ENCODE measurements around the gene GART.
A peak's percentile ranks its signal among the peaks of the same experiment; 100 is the strongest.

GART gene

DNA sequence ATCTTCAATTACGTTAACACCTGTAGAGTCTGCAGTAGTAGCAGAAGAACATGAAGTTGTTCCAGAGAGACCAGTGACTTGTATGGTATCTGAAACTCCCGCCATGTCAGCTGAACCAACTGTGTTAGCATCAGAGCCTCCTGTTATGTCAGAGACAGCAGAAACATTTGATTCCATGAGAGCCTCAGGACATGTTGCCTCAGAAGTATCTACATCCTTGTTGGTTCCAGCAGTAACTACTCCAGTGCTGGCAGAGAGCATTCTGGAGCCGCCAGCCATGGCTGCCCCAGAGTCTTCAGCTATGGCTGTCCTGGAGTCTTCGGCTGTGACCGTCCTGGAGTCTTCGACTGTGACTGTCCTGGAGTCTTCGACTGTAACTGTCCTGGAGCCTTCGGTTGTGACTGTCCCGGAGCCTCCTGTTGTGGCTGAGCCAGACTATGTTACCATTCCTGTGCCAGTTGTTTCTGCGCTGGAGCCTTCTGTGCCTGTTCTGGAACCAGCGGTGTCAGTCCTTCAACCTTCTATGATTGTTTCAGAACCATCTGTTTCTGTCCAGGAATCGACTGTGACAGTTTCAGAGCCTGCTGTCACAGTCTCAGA, 11.2 kb upstream of the GART start:
- no peak for DNase-seq

DNA sequence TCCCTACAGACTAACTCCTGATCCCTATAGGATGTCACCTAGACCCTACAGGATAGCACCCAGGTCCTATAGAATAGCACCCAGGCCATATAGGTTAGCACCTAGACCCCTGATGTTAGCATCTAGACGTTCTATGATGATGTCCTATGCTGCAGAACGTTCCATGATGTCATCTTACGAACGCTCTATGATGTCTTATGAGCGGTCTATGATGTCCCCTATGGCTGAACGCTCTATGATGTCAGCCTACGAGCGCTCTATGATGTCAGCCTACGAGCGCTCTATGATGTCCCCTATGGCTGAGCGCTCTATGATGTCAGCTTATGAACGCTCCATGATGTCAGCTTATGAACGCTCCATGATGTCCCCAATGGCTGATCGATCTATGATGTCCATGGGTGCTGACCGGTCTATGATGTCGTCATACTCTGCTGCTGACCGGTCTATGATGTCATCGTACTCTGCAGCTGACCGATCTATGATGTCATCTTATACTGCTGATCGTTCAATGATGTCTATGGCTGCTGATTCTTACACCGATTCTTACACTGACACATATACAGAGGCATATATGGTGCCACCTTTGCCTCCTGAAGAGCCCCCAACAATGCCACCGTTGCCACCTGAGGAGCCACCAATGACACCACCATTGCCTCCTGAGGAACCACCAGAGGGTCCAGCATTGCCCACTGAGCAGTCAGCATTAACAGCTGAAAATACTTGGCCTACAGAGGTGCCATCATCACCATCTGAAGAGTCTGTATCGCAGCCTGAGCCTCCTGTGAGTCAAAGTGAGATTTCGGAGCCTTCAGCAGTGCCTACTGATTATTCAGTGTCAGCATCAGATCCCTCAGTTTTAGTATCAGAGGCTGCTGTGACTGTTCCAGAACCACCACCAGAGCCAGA, 10.4 kb upstream of the GART start:
- no peak for DNase-seq

DNA sequence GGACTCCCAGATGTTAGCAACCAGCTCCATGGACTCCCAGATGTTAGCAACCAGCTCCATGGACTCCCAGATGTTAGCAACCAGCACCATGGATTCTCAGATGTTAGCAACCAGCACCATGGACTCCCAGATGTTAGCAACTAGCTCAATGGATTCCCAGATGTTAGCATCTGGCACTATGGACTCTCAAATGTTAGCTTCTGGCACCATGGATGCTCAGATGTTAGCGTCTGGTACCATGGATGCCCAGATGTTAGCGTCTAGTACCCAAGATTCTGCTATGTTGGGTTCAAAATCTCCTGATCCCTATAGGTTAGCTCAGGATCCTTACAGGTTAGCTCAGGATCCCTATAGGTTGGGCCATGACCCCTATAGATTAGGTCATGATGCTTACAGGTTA, 9.7 kb upstream of the GART start:
- no peak for DNase-seq

DNA sequence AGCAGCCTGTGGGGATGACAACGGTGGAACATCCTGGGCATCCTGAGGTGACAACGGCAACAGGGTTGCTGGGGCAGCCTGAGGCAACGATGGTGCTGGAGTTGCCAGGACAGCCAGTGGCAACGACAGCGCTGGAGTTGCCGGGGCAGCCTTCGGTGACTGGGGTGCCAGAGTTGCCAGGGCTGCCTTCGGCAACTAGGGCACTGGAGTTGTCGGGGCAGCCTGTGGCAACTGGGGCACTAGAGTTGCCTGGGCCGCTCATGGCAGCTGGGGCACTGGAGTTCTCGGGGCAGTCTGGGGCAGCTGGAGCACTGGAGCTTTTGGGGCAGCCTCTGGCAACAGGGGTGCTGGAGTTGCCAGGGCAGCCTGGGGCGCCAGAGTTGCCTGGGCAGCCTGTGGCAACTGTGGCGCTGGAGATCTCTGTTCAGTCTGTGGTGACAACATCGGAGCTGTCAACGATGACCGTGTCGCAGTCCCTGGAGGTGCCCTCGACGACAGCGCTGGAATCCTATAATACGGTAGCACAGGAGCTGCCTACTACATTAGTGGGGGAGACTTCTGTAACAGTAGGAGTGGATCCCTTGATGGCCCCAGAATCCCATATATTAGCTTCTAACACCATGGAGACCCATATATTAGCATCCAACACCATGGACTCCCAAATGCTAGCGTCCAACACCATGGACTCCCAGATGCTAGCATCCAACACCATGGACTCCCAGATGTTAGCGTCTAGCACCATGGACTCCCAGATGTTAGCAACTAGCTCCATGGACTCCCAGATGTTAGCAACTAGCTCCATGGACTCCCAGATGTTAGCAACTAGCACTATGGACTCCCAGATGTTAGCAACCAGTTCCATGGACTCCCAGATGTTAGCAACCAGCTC, 9.1 kb upstream of the GART start:
- no peak for DNase-seq

DNA sequence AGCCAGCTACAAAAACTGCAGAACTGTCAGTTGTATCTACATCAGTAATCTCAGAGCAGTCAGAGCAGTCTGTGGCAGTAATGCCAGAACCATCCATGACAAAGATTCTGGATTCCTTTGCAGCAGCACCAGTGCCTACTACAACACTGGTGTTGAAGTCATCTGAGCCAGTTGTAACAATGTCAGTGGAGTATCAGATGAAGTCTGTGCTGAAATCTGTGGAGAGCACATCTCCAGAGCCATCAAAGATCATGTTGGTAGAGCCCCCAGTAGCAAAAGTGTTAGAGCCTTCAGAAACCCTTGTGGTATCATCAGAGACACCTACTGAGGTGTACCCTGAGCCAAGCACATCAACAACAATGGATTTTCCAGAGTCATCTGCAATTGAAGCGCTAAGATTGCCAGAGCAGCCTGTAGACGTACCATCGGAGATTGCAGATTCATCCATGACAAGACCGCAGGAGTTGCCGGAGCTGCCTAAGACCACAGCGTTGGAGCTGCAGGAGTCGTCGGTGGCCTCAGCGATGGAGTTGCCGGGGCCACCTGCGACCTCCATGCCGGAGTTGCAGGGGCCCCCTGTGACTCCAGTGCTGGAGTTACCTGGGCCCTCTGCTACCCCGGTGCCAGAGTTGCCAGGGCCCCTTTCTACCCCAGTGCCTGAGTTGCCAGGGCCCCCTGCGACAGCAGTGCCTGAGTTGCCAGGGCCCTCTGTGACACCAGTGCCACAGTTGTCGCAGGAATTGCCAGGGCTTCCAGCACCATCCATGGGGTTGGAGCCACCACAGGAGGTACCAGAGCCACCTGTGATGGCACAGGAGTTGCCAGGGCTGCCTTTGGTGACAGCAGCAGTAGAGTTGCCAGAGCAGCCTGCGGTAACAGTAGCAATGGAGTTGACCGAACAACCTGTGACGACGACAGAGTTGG, 8.2 kb upstream of the GART start:
- DNase-seq, result no peak

DNA sequence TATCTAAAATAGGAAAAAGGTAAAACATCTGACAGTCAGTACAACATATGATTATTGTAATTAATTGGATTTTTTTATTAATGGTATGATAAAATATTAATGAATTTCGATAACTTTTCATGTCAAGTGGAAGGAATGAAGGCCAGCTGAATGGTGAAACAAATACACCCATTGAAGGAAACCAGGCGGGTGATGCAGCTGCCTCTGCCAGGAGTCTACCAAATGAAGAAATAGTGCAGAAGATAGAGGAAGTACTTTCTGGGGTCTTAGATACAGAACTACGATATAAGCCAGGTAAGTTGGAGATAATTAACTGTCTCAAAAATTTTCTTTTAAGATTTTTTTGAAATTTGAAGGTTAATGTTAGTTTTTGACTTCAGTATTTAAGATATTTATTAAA, 4.2 kb upstream of the GART start:
- no peak for DNase-seq

DNA sequence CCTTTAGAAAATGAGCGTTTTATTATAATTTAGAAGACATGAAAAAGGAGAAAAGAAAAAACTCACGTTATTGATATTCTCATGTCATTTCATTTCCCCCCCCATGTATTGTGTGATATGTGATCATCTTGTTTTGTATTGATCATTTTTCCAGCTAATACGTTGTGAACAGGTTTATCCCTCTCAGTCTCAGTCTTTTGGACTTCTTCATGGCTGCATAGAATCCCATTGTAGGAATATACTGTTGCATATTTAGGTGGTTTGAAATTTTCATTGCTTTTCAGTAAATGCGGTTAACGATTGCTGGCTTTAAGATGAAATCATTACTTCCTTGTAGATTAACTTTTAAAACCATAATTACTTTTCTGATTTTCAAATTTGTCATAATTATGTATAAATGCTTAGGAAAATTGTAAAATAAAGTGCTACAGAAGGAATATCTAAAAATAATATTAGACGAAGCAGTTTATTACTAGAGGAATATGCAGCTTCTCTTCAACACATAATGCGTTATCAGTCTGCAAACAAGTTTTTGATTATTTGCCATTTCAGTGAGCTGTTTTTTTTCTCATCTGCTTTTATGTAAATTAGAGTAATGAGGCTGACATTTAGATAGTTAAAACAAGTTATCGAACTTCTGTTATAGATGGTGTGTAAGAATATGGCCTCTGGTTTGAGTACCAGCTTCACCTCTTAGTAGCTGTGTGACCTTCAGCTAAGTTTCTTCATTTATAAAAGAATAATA, 2.7 kb upstream of the GART start:
- DNase-seq, result no peak

DNA sequence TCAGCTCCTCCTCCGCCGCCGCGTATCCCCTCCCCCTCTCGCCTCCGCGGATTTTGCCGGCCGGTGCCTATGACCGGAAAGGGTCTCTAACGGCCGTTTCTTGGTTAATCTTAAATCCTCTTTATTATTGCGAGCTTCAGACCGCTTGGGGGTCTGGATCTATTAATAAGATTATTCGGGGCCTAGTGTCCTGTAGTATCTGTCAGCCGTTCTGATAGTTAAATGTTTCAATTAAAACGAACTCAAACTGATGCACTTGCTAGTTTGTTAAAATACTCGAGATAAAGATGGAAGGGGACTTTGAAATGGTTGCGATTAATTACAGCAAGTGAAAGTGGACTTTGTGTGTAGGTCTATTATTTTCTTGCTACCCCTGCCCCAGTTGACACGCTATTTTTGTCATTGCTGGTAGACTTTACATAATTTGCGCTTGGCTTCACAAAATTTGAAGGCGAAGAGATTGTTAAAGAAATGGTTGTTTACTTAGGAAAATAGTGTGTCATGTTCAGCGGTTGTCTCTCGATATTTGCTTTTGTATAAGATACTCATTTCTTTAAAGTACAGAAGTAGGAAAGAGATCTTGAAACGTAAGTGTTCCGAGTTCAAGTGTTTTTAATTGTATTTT, 1.7 kb upstream of the GART start:
- no peak for DNase-seq

DNA sequence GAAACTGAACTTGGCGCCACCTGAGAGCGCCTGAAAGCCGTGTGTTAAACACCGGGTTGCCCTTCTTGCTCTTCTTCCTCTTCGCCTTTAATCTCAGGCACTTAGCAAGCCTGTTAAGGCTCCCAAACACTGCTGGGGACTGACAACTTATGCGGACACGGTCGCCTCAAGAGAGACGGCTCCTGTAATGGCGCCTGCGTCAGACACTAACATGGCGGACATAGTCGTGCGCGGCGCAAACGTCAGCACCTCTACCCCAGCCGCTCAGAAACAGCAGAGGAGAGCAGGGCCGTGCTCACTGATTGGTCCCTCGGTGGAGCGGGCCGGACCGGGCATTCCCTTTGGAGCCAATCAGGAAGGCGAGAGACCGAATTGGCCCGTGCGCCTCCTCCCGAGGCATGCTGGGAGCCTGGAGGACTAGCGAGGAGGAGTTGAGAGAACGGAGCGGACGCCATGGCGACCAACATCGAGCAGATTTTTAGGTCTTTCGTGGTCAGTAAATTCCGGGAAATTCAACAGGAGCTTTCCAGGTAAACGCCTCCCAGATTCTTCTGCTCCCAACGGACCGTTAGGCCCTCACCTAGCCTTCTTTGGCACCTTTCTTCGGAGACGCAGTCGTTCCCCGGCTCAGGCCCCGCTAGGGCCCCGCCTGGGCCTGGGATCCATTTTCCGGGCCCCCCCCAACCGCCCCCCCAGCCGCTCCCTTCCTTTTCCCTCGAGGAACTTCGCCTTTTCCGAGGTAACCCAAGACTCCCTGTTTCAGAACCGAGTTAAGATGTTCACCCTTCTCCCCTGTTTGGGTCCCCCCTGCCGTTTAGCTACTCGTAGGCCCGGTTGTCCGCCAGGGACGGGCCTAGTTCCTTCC, 955 bp upstream of the GART start, which contains the start of gene SON:
TSS of gene SON (plus strand) at position 399 of the 865 bp plus-strand sequence. CDS start at position 454, 55 bp downstream.
- DNase-seq, result peak; percentile 98

DNA sequence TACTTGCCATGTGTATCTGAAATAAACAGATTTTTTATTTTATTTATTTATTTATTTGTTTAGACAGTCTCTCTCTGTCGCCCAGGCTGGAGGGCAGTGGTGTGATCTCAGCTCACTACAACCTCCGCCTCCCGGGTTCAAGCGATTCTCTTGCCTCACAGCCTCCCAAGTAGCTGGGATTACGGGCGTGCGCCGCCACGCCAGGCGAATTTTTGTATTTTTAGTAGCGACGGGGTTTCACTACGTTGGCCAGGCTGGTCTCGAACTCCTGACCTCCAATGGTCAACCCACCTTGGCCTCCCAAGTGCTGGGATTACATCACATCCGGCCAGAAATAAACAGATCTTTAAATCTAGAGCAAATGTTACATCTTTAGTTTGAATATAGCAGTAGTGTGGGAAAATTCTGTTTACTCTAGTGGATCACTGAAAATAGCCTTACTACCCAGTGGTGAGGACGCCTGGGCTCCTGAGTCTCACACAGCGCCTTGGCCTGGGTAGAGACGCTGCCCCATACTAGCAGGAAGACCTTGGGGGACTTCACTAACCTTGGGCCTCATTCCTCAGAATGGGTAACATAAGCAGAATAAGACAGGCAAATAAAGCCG, 709 bp downstream of the GART start:
- peak; percentile 7 for DNase-seq

DNA sequence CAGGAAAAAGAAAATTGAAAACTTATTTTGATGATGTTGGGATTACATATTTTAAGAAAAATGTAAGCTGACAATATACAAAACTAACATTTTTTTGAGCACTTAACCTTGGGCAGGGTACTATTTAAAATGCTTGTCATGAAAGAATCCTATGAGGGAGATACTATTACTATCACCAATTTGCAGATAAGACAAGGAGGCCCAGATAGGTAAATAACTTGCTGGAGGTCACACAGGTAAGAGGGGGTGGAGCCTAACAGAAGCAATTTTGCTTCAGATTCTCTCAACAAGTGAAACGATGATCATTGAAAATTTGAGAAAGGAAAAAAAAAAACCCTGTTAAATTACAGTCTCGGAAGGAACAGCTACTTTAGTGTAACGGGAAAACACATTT, 1.2 kb downstream of the GART start:
- DNase-seq, result no peak

DNA sequence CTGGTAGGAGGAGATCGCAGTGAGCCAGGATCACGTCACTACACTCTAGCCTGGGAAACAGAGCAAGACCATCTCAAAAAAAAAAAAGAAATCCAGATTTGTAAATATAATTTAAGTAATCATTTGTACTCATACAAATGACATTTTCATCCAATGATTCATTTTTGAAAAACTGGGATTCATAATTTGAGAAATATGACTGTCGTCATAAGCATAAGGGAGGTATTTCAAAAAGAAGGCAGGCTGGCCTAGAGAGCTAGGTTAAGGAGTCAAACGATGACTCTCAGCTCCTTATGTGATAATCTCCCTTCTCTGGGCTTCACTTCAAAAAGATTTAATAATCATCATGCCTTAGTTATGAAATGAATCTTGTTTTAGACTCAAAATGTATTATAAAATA, 2.3 kb downstream of the GART start:
- DNase-seq, result no peak

DNA sequence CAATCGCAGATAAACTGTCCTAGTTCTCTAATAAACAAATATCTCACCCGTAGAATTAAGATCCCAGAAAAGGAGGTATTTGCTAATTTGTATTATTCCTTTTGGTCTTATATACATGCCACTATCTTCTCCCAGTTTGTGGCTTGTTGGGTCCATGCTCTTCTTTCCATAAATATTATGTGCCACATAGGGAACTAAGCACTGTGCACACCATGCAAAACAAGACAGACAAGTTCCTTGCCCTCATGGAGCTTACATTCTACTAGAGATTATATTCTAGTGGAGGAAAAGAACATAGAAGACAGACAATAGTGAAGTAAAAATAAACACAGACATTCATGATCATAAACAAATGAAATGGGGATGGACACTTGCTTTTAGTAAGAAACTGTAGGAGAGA, 4.7 kb downstream of the GART start:
- DNase-seq, result no peak

DNA sequence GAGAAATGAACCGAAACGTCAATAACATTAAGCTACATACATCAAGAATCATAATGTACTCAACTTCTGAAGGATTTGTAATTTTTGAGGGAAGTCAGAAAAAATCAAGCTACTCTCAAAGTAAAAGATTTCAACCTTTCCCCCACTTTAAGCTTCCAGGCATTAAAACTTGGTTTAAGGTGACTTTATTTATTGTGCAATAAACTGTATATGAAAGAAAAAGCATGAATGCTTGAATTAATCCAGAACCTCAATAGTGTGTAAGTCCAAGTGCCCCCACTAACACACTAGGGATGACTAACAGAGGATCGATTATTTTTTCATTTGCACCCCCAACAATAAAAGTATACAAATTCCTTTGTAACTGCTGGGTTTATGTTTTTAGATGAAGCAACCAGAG, 10.9 kb downstream of the GART start:
- no peak for DNase-seq

DNA sequence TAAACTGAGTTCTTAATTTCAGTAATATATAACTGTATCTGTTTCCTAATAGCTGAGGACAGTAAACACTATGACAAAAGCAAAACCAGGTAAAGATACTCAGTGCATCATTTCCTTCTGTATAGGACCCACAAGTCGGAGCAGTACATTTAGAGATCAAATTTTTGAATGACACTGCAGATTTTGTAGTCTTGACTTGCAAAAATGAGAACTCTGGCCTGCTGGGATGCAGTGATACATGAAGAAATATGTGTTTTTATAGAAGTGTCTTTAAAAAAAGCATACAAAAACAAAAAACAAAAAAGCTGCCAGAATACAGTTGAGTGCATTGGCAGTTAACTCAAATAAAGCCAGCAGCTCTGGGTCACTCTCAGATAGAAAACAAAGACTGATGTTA, 19.0 kb downstream of the GART start:
- no peak for DNase-seq

DNA sequence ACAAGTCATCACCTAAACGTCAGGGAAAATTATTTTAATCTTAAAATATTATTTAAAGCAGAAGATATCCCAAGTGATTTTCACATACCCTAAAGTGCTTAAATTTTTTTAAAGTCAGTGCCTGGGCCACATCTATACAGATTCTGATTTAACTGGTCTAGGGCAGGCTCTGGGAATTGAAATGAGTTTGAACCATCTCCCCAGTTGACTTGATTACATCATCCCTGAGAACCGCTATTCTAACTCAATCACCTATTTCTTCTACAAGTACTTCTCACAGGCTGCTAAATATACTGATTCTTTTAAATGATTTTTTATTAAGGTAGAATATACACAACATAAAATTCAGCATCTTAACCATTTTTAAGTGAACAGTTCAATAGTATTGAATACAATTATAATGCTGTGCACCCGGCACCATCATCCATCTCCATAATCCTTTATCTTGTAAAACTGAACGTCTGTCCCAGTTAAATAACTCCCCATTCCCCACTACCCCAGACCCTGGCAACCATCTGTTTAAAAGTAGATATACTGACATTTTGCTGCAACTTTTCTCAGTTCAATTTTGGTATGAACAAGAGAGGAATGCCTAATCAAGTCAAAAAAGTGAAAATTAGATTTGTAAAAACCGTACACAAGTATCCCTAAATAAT, 19.5 kb downstream of the GART start:
- no peak for DNase-seq

DNA sequence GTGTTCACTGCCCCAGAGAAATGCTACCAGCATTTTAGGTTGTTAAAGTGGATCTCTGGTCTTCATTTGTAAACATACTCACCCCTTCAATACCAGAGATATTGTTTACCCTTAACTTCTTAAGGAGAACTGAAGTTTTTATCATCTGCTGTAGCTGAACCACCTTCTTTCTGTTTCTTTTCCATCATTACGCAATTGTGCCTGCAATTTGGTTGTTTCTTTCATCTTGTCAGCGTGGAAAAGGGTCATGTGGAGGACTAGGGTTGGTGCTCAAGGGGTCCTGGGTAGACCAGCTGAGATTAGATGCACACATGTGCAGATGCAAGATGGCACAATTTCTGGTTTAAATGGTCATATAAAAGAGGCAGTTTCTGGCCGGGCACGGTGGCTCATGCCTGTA, 23.0 kb downstream of the GART start:
- DNase-seq, result no peak

DNA sequence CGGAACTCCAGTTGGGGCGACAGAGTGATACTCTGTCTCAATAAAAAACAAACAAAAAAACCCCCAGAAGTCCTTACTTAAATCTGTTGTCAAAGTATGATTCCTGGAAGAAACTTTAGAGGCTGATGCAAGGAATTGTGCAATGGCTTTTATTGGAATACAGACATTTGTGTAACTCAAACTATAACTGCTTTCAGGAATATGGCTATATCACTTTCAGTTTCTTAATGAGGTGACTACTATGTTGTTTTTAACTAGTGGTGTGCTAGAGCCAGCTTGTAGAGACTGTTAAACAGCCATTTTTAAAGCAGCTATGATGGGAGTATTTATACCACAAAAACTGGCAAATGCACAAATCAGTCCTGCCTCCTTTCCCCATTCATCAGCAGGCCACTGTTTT, 27.7 kb downstream of the GART start:
- no peak for DNase-seq

DNA sequence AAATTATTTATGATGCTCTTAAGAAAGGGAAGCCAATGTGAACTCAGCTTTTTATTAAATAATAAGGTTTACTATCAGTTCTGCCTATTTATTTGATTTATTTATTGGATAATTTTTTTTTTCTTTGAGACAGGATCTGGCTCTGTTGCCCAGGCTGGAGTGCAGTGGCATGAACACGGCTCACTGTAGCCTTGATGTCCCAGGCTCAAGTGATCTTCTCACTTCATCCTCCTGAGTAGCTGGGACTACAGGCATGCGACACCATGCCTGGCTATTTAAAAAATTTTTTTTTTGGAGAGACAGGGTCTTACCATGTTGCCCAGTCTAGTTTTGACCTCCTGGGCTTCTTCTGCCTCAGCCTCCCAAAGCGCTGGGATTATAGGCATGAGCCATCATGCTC, 29.4 kb downstream of the GART start:
- DNase-seq, result no peak
